Measurements from ENCODE around the gene LCK.

LCK gene

GRCh38 chr1:32224285-32224684, 26.8 kb upstream of the LCK start:
- Mint-ChIP-seq H3K4me3 (peak overlapping the region; percentile 71), H3K36me3 (ENCODE audit: low read depth) (peaks cover 44% of the 10 kb centered on the region), H3K9me3 (no peaks in the 10 kb centered on the region), H3K27ac (peak overlapping the region; percentile 71), H3K27me3 (ENCODE audit: low read depth) (no peaks in the 10 kb centered on the region), H3K4me1 (ENCODE audit: low read depth) (peaks cover 16% of the 10 kb centered on the region)
- DNase-seq (ENCODE audit: low spot score): no peak

GRCh38 chr1:32228771-32229170, 22.3 kb upstream of the LCK start:
- Mint-ChIP-seq H3K4me3 (no peak overlapping the region), H3K36me3 (ENCODE audit: low read depth) (peaks cover 40% of the 10 kb centered on the region), H3K27me3 (ENCODE audit: low read depth) (no peaks in the 10 kb centered on the region), H3K9me3 (no peaks in the 10 kb centered on the region), H3K4me1 (ENCODE audit: low read depth) (peaks cover 9% of the 10 kb centered on the region), H3K27ac (no peak overlapping the region)
- no peak for DNase-seq (ENCODE audit: low spot score)

- Mint-ChIP-seq H3K4me1 (ENCODE audit: low read depth) (peaks cover 2% of the 10 kb centered on the region), H3K27me3 (ENCODE audit: low read depth) (no peaks in the 10 kb centered on the region), H3K36me3 (ENCODE audit: low read depth) (peaks cover 25% of the 10 kb centered on the region), H3K4me3 (no peak overlapping the region), H3K27ac (no peak overlapping the region), H3K9me3 (no peaks in the 10 kb centered on the region)
- no peak for DNase-seq (ENCODE audit: low spot score)
Measured at GRCh38 chr1:32231843-32232432, 19.1 kb upstream of the LCK start.

- no peaks in the 10 kb centered on the region for H3K9me3 Mint-ChIP-seq
- no peak overlapping the region for H3K27ac Mint-ChIP-seq
- H3K4me1 Mint-ChIP-seq (ENCODE audit: low read depth): peaks cover 1% of the 10 kb centered on the region
Measured at GRCh38 chr1:32232558-32233304, 18.3 kb upstream of the LCK start.

GRCh38 chr1:32234792-32235191, 16.3 kb upstream of the LCK start:
- peaks cover 5% of the 10 kb centered on the region for H3K36me3 Mint-ChIP-seq (ENCODE audit: low read depth)
- H3K4me1 Mint-ChIP-seq (ENCODE audit: low read depth): peaks cover 4% of the 10 kb centered on the region
- peak overlapping the region; percentile 31 for H3K27ac Mint-ChIP-seq
- H3K27me3 Mint-ChIP-seq (ENCODE audit: low read depth): peaks cover 2% of the 10 kb centered on the region
- H3K9me3 Mint-ChIP-seq: no peaks in the 10 kb centered on the region
- DNase-seq (ENCODE audit: low spot score): no peak
- no peak overlapping the region for H3K4me3 Mint-ChIP-seq

More at GRCh38 chr1:32232558-32233304, 18.3 kb upstream of the LCK start:
- Mint-ChIP-seq H3K4me3 (no peak overlapping the region), H3K36me3 (ENCODE audit: low read depth) (peaks cover 19% of the 10 kb centered on the region), H3K27me3 (ENCODE audit: low read depth) (no peaks in the 10 kb centered on the region)
- no peak for DNase-seq (ENCODE audit: low spot score)

- no peak for DNase-seq (ENCODE audit: low spot score)
- no peaks in the 10 kb centered on the region for H3K36me3 Mint-ChIP-seq (ENCODE audit: low read depth)
- peaks cover 2% of the 10 kb centered on the region for H3K27me3 Mint-ChIP-seq (ENCODE audit: low read depth)
- no peak overlapping the region for H3K27ac Mint-ChIP-seq
- H3K4me1 Mint-ChIP-seq (ENCODE audit: low read depth): peaks cover 10% of the 10 kb centered on the region
- H3K4me3 Mint-ChIP-seq: peak overlapping the region; percentile 82
- H3K9me3 Mint-ChIP-seq: no peaks in the 10 kb centered on the region
Measured at GRCh38 chr1:32239337-32239736, 11.7 kb upstream of the LCK start.

GRCh38 chr1:32239790-32240139, 11.3 kb upstream of the LCK start:
- no peak for DNase-seq (ENCODE audit: low spot score)
- Mint-ChIP-seq H3K9me3 (no peaks in the 10 kb centered on the region), H3K36me3 (ENCODE audit: low read depth) (no peaks in the 10 kb centered on the region), H3K4me3 (peak overlapping the region; percentile 82), H3K27me3 (ENCODE audit: low read depth) (peaks cover 2% of the 10 kb centered on the region), H3K4me1 (ENCODE audit: low read depth) (peaks cover 10% of the 10 kb centered on the region), H3K27ac (no peak overlapping the region)

GRCh38 chr1:32240140-32240951, 10.7 kb upstream of the LCK start:
- H3K4me3 Mint-ChIP-seq: peak overlapping the region; percentile 82
- peaks cover 10% of the 10 kb centered on the region for H3K4me1 Mint-ChIP-seq (ENCODE audit: low read depth)
- H3K36me3 Mint-ChIP-seq (ENCODE audit: low read depth): no peaks in the 10 kb centered on the region
- no peaks in the 10 kb centered on the region for H3K9me3 Mint-ChIP-seq
- peak; percentile 37 for DNase-seq (ENCODE audit: low spot score)
- H3K27me3 Mint-ChIP-seq (ENCODE audit: low read depth): peaks cover 2% of the 10 kb centered on the region
- H3K27ac Mint-ChIP-seq: no peak overlapping the region

GRCh38 chr1:32241001-32241763, 9.9 kb upstream of the LCK start:
- peak overlapping the region; percentile 82 for H3K4me3 Mint-ChIP-seq
- DNase-seq (ENCODE audit: low spot score): peak; percentile 22
- H3K27ac Mint-ChIP-seq: no peak overlapping the region
- H3K9me3 Mint-ChIP-seq: no peaks in the 10 kb centered on the region
- no peaks in the 10 kb centered on the region for H3K36me3 Mint-ChIP-seq (ENCODE audit: low read depth)
- peaks cover 10% of the 10 kb centered on the region for H3K4me1 Mint-ChIP-seq (ENCODE audit: low read depth)
- peaks cover 2% of the 10 kb centered on the region for H3K27me3 Mint-ChIP-seq (ENCODE audit: low read depth)

- Mint-ChIP-seq H3K4me3 (no peak overlapping the region), H3K36me3 (ENCODE audit: low read depth) (no peaks in the 10 kb centered on the region), H3K4me1 (ENCODE audit: low read depth) (peaks cover 16% of the 10 kb centered on the region), H3K27ac (no peak overlapping the region), H3K27me3 (ENCODE audit: low read depth) (peaks cover 2% of the 10 kb centered on the region), H3K9me3 (no peaks in the 10 kb centered on the region)
- no peak for DNase-seq (ENCODE audit: low spot score)
Measured at GRCh38 chr1:32242341-32242851, 8.7 kb upstream of the LCK start.

GRCh38 chr1:32246888-32247273, 4.2 kb upstream of the LCK start, which contains the start of gene FAM167B:
Gene FAM167B (plus strand): TSS chr1:32247222. CDS start chr1:32247422, 200 bp downstream.
- Mint-ChIP-seq H3K4me1 (ENCODE audit: low read depth) (peaks cover 29% of the 10 kb centered on the region), H3K4me3 (peak within 1 kb of the TSS; percentile 62), H3K36me3 (ENCODE audit: low read depth) (peaks cover 6% of the 10 kb centered on the region), H3K9me3 (no peaks in the 10 kb centered on the region), H3K27ac (peak within 1 kb of the TSS; percentile 87), H3K27me3 (ENCODE audit: low read depth) (no peaks in the 10 kb centered on the region)
- DNase-seq (ENCODE audit: low spot score): no peak

- no peaks in the 10 kb centered on the region for H3K27me3 Mint-ChIP-seq (ENCODE audit: low read depth)
- H3K9me3 Mint-ChIP-seq: no peaks in the 10 kb centered on the region
- peaks cover 29% of the 10 kb centered on the region for H3K4me1 Mint-ChIP-seq (ENCODE audit: low read depth)
- DNase-seq (ENCODE audit: low spot score): no peak
- H3K27ac Mint-ChIP-seq: peak overlapping the region; percentile 87
- no peak overlapping the region for H3K4me3 Mint-ChIP-seq
- peaks cover 12% of the 10 kb centered on the region for H3K36me3 Mint-ChIP-seq (ENCODE audit: low read depth)
Measured at GRCh38 chr1:32247452-32247851, 3.6 kb upstream of the LCK start.

Measured in T-helper 2 cell treated with Interferon-gamma antibody and Interleukin-4, amounts not matched to agents 5 μg/mL and 100 μg/mL, for 36 hours (primary cell).